Measurements from ENCODE around the gene PIM3.

The PIM3 gene

GRCh38 chr22:49928185-49928495, 32.4 kb upstream of the PIM3 start:
- DNase-seq (ENCODE audit: low spot score), result no peak

DNA sequence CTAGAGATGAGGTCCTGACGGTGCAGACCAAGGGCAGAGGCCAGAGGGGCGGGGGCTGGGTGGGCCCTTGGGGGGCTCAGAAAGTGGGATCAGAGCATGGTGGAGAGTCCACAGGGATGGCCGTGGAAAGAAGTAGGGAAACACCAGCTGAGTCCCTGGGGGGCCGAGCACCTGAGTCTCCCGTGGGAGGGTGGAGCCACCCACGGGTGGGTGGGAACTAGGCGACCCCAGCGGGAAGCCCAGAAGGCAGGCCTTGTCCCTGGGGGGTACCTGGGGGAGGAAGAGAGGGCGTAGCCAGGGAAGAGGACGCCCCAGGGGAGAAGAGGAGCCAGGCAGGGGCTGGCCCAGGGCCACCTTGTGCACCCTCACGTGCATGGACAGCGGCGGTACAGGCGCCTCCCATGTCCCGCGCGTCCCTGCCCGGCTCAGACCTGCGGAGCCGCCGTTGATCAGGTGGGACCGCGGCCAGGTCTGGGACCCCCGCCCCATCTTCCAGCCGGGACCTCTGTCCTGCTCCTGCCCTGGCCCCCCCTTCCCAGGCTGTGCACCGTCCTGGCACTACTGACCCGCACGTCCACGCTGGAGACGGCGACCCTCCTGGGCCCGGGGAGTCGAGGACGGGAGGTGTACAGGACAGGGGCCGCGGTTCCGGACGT, 31.9 kb upstream of the PIM3 start:
- DNase-seq (ENCODE audit: low spot score), result no peak

DNA sequence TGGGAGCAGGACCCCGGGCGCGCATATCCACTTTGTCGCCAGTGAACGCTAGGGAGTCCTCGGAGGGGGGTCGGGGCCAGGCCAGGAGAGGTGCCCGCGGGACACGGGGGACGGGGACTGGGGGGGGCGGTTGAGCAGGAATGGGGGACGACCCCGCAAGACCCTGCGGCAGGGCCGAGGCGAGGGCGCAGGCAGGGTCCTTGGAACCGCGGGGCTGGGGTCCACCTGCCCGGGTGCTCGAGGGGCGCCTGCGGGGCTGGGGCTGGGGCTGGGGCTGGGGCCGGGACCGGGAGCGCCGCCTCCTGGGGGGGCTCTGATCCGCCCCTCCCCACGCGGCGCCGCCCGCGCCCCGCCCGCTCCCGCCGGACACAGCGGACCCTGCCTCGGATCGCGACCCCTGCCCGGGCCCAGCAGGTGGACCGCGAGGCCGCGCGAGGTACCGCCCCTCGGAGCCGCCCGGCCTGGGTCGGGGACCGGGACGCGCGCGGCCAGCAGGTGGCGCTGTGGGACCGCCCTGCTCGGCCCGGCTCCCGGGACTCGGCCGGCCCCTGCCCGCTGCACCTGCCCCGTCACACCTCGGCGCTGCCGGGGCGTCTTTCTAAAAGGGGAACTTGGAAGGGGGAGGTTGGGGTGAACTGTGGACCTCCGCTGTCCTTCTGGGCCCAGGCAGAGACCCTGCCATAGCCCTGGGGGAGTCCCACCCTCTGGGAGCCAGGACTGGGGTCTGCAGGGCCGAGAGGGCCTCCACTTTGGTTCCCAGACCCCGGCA, 31.2 kb upstream of the PIM3 start:
- DNase-seq (ENCODE audit: low spot score), result peak; percentile 69

DNA sequence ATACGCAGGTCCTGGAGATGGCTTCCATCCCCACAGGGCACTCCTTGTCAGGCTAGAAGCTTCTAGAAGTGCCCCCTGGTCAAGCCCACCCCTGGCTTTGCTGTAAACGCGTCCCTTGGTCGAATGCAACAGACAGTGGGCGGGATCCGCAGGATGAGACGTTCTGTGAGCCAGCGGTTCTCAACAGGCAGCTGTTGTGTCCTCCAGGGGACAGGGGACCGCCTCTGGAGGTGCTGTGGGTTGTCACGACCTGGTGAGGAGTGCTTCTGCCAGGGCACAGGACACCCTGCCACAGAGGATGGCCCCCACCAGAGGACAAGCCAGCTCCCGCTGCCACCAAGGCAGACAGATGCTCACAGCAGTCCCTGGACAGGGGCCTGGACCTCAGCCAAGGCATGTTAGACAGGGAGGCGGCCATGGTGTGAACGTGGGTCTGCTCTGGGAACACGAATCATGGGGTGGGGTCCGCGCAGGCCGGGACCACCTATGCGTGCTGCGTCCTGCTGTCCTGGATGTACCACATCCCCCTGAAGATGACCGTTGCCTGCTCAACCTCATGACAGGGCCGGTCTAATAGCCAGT, 30.5 kb upstream of the PIM3 start:
- no peak for DNase-seq (ENCODE audit: low spot score)

DNA sequence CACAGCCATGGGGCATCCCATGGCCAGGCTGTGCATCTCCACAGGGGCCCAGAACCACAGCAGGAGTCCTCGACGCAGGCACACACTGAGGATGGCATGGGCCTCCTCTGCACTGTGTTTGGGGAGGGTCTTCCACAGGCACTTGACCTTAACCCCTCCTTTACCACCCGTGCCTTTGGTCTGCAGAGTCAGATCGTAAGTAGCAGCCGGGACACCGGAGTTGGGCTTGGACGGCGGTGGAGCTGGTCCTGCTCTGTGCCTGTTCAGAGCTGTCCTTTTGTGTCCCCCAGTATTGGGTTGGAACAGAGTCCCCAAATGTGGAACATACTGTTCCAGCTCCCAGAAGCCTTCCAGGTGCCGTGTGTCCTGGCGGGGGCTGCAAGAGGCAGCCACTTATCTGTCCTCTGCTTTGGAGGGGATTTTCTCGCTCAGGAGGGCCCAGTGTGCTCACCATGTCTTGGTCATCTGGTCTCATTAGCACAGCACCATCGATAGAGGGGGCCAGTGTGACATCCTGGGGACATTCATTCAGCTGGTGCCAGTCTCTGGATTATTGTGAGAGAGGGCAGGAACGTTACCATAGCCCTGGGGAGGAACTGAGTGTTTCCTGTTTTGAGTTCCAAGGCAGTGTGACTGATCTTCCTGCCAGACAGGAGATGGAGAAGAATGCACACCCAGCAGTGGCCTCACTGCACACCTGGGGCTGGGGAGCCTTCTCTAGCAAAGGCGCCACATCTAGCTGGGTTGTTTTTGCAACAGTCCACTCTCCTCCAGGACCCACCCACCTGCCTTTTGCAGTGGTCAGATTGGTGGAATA, 29.8 kb upstream of the PIM3 start:
- DNase-seq (ENCODE audit: low spot score), result peak; percentile 72

DNA sequence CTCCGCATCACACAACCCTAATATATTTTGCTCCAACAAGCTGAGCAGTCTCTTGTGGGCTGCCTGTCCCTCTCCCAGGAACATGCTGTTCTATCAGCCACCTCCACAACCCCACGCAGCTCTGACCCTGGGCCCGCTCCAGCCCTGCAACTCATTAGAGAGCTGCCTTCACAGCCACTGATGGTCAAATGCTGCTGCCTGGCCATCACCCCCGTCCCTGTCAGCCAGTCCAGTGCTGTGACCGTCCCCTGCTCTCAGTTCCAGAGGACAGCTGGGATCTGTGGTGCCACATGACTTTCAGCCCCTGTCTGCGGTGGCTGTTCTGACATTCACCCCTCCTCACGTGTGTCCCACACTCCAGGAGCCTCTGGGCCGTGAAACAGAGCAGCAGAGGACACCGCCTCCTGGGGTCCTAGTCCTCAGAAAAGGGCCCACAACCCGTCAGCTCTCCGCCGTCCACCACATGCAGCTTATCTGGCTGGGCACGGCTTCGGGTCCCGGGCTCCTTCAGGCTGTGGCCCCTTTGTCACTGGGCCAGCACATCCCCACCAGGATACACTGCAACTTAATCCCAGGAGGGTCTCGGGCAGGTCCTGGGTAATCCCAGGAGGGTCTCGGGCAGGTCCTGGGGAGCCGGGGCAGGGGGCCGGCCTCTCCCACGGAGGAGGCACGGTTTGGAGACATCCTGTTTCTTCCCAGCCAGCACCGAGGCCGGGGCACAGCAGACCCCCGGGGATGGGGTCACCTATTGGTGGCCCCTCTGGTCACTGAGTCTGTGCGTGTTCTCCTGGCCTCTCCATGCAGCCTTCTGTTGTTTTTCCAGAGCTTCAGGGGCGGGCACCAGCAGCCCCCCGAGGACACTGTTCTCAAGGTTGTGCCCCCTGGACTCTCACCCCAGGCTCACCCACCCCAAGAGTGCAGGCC, 27.1 kb upstream of the PIM3 start:
- no peak for DNase-seq (ENCODE audit: low spot score)

GRCh38 chr22:49934160-49934890, 26.2 kb upstream of the PIM3 start:
- DNase-seq (ENCODE audit: low spot score), result no peak

- peak; percentile 93 for DNase-seq (ENCODE audit: low spot score)
Observed at GRCh38 chr22:49934891-49935557, 25.5 kb upstream of the PIM3 start.

- DNase-seq (ENCODE audit: low spot score), result peak; percentile 81
Observed at GRCh38 chr22:49935561-49935960, 25.0 kb upstream of the PIM3 start.

DNA sequence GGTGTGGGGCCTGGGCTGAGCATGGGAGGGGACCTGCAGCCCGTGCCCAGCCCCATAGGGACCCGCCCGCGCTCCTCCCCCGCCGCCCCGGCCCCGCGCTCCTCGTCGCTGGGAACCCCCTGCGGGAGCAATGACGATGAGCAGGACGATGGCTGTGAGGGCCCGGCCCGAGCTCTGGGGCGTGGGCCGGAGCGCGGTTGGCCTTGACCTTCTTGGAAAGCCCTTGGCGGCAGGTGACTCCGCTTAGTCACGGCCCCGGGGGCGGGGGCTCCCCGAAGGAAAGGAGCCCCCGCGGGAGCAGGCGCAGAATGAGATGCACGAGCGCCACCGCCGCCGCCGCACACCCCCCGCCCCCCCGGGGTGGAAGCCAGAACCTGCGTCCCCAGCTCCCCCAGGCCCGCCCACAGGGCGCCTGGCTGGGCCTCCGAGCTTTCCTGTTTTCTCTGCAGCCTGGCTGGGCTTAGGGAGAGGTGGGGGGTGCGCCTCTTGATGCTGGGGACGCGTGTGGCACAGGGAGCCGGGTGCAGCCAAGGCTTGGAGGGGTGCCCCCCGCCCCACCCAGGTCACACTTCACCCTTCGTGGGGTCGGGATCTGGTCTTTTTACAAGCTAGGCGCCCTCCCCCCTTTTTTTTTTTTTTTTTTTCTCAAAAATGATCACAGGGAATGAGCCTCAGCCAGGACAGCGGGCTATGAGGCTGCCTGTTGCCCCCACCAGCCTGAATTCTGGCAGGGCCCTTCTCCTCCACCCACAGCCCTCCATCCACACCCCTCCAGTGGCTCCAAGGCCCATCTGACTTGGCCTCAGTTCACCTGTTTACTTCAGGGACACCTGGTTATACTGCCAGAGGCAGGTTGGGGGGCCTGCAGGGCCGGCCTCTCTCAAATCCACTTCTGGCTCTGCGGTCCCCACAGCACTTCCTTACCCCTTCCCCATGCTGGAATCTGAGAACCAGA, 24.3 kb upstream of the PIM3 start:
- DNase-seq (ENCODE audit: low spot score), result peak; percentile 93

- no peak for DNase-seq (ENCODE audit: low spot score)
Observed at GRCh38 chr22:49936973-49937757, 23.4 kb upstream of the PIM3 start.

DNA sequence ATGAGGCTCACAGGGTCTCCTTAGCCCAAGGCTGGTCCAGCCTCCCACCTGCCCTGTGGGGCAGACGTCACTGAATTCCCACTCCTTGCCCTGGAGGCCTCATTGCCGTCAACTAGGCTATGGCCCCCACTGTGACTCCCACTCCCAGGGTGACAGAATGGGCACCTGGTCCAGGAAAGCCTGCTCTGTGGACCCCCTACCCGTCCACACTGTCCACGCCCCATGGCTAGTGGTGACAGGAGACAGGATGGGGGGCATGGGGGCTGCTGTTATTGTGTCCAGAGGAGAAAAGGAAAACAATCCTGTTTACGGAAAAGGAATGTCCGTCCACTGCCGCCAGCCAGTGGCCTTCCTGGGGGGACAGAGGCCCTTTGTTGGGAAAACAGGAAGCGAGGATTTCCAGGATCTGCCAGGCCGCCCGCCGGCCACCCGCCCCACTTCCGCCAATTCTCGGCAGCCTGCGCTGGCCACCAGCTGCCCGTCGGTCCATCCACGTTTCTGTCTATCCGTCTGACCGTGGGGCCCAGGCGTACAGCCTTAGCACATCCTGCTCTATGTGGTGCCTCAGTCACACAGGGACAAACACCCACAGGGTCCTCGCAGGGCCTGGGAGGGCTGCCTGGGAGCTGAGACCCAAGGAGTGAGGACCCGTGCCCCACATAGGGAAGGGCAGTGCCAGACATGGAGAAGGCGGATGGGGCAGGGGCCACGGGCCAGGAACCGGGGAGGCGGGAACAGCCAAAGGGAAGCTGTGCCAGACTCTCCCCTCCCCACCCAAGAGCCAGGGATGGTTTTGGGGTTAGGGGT, 22.6 kb upstream of the PIM3 start:
- DNase-seq (ENCODE audit: low spot score), result no peak

DNA sequence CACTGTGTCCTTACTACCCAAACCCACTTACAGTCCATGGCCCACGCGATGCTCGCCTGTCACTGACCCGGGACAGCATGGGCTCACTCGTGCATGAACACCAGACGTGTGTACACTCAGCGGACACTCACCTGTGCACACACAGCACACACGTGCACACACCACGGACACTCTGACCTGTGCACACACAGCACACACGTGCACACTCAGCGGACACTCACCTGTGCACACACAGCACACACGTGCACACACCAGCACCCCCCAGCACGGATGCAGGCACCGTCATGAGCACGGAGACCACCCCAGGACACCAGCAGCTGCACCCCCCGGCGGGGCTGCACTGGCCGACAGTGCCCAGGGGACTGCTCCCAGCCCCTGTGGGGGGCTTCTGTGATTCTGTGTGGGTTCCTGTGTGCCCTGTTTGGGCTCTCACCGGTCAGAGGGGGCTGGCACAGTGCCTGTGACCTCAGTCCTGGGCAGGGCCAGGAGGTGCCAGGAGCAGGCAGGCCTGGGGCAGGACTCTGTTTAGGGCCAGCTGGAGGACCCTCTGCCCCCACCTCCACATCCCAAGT, 21.9 kb upstream of the PIM3 start:
- no peak for DNase-seq (ENCODE audit: low spot score)

GRCh38 chr22:49941507-49942316, 18.9 kb upstream of the PIM3 start:
- no peak for DNase-seq (ENCODE audit: low spot score)

GRCh38 chr22:49942565-49943404, 17.8 kb upstream of the PIM3 start:
- DNase-seq (ENCODE audit: low spot score), result no peak
